Liver (tissue), 5 donors: ENCODE results near the gene IL31RA. TPM values are rescaled to one million over a fixed set of nuclear protein-coding genes. Genes with fewer than 3 reads are reported as not detected.

ENCODE experiments used
- polyA plus RNA-seq, 2 donors: library from polyadenylated mRNA; stranded (reverse) in 1 of 2; unstranded in 1 of 2; fragments of 200-250 nt in 1 of 2; fragments of >200 nt in 1 of 2; fragmentation: Nextera tagmentation in 1 of 2; extraction: Ambion mirVana in 1 of 2; gene quantifications; one replicate each; pipeline versions ENCODE4 v1.2.1 to v1.2.3, GENCODE V29; 2013 to 2015
- small RNA-seq: library from RNA; depleted of rRNA; stranded (forward); fragments of <200 nt; gene quantifications from one replicate; pipeline ENCODE3, GENCODE V24; 2014
- total RNA-seq, 2 donors: library from RNA; depleted of rRNA; stranded (reverse); fragments of >200 nt; gene quantifications; one replicate each; pipeline ENCODE4 v1.2.3, GENCODE V29; 2014
- donor health status: healthy.
- donor health status: healthy.
- donor health status: healthy.

Gene IL31RA
- total and polyA plus RNA-seq, 4 donors: not detected

Small RNA genes within 50 kb of the gene (small RNA-seq; reads per million reads assigned to genes)
- not detected for gene AC016596.1

Other genes with a start within 250 kb of the IL31RA start
- 10 to 100 TPM; 24.6 to 31.0 TPM for gene SLC38A9, start 139.0 kb upstream of the IL31RA start, total RNA-seq
- 10 to 100 TPM; 11.4 to 12.7 TPM for gene SLC38A9, start 139.0 kb upstream of the IL31RA start, polyA plus RNA-seq
- gene DDX4, start 113.3 kb upstream of the IL31RA start, total RNA-seq: not detected
- gene DDX4, start 113.3 kb upstream of the IL31RA start, polyA plus RNA-seq: not detected
- 100 to 1,000 TPM; 135 to 438 TPM for gene IL6ST, start 143.6 kb downstream of the IL31RA start, total RNA-seq
- 10 to 100 TPM; 51.3 to 82.4 TPM for gene IL6ST, start 143.6 kb downstream of the IL31RA start, polyA plus RNA-seq